IPS-18a (cell line): Measurements from ENCODE around the gene LPCAT3.

Experiments used
- H3K27ac ChIP-seq: one replicate; pipeline ENCODE4 v1.5.1; 2013; ENCODE audit warnings: low read length
- H3K27me3 ChIP-seq: one replicate; pipeline ENCODE4 v1.6.1; 2013; ENCODE audit warnings: mild to moderate bottlenecking, low read length; ENCODE audit not compliant: control insufficient read depth, insufficient read depth
- H3K36me3 ChIP-seq: one replicate; pipeline ENCODE4 v1.6.1; 2013; ENCODE audit warnings: low read depth, low read length; ENCODE audit not compliant: control insufficient read depth
- H3K4me1 ChIP-seq: one replicate; pipeline ENCODE4 v1.6.1; 2013; ENCODE audit warnings: low read depth, low read length; ENCODE audit not compliant: control insufficient read depth
- H3K4me3 ChIP-seq: one replicate; pipeline ENCODE4 v1.5.1; 2013; ENCODE audit warnings: low read length
- H3K9ac ChIP-seq: one replicate; pipeline ENCODE4 v1.6.1; 2013; ENCODE audit warnings: mild to moderate bottlenecking, low read length, moderate library complexity
- H3K9me3 ChIP-seq: one replicate; pipeline ENCODE4 v1.6.1; 2013; ENCODE audit warnings: low read depth, low read length; ENCODE audit not compliant: control insufficient read depth

LPCAT3 gene, protein sequence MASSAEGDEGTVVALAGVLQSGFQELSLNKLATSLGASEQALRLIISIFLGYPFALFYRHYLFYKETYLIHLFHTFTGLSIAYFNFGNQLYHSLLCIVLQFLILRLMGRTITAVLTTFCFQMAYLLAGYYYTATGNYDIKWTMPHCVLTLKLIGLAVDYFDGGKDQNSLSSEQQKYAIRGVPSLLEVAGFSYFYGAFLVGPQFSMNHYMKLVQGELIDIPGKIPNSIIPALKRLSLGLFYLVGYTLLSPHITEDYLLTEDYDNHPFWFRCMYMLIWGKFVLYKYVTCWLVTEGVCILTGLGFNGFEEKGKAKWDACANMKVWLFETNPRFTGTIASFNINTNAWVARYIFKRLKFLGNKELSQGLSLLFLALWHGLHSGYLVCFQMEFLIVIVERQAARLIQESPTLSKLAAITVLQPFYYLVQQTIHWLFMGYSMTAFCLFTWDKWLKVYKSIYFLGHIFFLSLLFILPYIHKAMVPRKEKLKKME

DNA sequence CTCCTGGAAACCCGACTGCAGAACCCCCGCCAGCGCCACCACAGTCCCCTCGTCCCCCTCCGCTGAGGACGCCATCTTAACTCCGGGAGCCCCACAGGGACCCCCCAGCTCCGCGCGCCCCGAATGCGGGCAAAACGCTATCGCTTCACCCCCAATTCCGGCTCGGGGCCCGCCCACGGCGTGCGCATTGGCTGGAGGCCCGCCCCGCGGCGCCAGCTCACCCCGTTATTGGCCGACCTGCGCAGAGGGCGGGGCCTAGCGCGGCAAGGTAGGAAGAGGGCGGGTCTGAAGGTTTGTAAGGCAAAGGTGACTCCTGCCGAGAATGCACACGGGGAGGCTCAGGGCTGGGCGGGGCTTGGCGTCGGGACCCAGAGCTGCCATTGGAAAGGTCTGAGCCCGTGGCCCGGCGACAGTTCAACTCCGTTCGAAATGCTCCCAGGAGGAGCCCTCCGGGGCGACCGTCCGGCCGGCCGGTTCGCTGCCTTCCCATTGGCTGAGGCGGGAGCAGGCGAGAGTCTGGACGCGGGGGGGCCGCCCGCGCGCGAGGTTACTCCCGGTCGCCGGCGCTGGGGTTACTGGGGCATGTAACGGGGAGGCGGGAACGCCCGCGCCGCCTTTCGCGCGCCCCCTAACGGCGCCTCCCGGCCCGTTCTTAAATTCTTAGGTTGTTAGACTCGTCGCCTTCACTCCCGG lies at the start of gene LPCAT3:
Gene LPCAT3 (minus strand): TSS at position 127 of the 693 bp plus-strand sequence. CDS start 52 bp downstream, at position 75.
- Histone ChIP-seq H3K9me3 (no peaks in the 10 kb centered on the region), H3K4me3 (peak within 1 kb of the TSS; percentile 84), H3K36me3 (no peaks in the 10 kb centered on the region), H3K27me3 (no peaks in the 10 kb centered on the region), H3K27ac (no peak within 1 kb of the TSS), H3K4me1 (peaks cover 13% of the 10 kb centered on the region), H3K9ac (peak within 1 kb of the TSS; percentile 55)

DNA sequence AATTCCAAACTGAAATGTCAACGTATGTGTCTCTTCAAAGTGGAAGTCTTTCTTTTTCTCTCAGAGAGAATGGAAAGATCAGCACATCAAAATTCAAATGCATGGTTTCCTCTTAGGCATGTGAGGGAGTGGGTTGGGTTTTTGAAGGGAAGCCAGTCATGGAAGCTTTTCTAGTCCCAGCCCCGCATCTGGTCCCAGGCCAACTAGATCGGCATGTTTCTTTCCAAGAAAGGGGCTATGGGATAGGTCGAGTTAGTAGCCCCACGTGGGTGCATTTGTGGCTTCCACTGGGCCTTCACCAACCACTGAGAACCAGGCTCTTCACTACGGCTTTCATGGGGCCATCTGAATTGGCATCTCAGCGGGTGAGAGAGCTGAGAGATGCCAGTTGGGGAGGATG lies 48.8 kb upstream of the LPCAT3 start:
- Histone ChIP-seq H3K4me1 (no peaks in the 10 kb centered on the region), H3K9ac (no peak overlapping the region), H3K4me3 (no peak overlapping the region), H3K27ac (no peak overlapping the region), H3K9me3 (no peaks in the 10 kb centered on the region), H3K36me3 (no peaks in the 10 kb centered on the region), H3K27me3 (no peaks in the 10 kb centered on the region)

DNA sequence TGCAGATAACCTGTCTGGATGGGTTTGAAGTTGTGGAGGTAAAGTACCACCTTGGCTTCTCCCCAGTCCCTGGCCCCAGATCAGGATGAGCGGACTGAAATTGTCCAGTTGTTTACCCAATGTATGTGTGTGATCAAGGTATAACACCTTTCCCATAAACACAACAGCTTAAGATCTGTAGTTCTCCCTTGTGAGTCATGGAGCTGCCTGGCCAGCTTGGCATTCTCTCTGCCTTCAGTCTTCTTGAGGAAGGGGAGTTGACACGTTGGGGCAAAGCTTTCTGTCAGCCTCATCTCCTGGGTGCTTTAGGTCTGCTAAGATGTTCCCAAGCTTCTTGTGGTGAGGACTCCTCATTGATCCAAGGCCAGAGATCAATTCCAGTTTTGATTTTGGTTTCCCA lies 48.3 kb upstream of the LPCAT3 start:
- no peak overlapping the region for H3K4me3 ChIP-seq
- no peaks in the 10 kb centered on the region for H3K4me1 ChIP-seq
- no peak overlapping the region for H3K27ac ChIP-seq
- H3K27me3 ChIP-seq, result no peaks in the 10 kb centered on the region
- H3K9ac ChIP-seq, result no peak overlapping the region
- no peaks in the 10 kb centered on the region for H3K9me3 ChIP-seq
- H3K36me3 ChIP-seq, result no peaks in the 10 kb centered on the region

DNA sequence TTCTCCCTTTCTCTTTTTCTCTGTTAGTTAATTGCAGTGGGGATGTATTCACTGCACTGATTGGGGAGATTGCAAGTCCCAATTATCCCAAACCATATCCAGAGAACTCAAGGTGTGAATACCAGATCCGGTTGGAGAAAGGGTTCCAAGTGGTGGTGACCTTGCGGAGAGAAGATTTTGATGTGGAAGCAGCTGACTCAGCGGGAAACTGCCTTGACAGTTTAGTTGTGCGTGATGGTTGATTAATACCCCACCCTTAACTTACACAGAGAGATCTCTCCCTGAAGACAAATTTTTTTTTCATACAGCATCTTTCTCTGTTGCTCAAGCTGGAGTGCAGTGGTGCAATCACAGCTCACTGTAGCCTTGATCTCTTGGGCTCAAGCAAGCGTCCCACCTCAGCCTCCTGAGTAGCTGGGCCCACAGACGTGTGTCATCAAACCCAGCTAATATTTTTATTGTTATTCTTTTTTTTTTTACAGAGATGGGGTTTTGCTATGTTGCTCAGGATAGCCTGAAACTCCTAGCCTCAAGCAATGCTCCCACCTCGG lies 46.9 kb upstream of the LPCAT3 start:
- H3K9me3 ChIP-seq, result no peaks in the 10 kb centered on the region
- H3K27ac ChIP-seq, result no peak overlapping the region
- no peaks in the 10 kb centered on the region for H3K36me3 ChIP-seq
- H3K4me1 ChIP-seq, result peaks cover 7% of the 10 kb centered on the region
- H3K27me3 ChIP-seq, result no peaks in the 10 kb centered on the region
- no peak overlapping the region for H3K9ac ChIP-seq
- no peak overlapping the region for H3K4me3 ChIP-seq

DNA sequence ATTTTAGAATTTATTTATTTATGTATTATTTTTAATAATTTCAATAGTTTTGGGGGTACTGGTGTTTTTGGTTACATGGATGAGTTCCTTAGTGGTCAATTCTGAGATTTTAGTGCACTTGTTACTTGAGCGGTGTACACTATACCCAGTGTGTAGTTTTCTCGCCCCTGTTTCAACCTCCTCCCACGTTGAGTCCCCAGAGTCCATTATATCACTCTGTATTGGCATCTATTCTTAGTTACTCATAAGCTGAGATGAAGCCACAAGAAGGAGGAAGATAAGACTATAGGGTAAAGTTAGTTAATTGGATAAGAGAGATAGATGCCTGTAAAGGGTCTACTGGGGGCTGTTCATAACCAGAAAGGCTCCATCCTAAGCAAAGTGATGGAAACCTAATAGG lies 46.2 kb upstream of the LPCAT3 start:
- no peaks in the 10 kb centered on the region for H3K9me3 ChIP-seq

DNA sequence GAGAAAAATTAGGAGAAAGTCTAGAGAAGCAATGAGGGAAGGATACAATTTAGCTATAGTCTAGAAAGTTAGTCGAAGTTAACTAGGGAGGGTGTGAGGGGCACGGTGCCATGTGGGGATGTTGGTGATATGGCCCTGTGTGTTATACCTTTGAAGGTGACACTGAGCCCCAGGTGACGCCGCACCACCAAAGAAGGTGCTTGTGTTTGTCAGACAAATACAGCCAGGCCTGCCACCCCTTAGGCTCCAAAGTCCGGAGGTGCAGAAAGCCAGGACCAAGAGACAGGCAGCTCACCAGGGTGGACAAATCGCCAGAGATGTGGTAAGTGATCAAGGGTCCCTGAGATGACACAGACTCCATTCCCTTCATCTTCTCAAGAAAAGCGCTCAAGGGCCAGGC lies 43.3 kb upstream of the LPCAT3 start:
- Histone ChIP-seq H3K27ac (no peak overlapping the region), H3K36me3 (no peaks in the 10 kb centered on the region), H3K4me3 (no peak overlapping the region)

More for the DNA sequence above, 46.2 kb upstream of the LPCAT3 start:
- no peak overlapping the region for H3K4me3 ChIP-seq
- peaks cover 7% of the 10 kb centered on the region for H3K4me1 ChIP-seq
- no peaks in the 10 kb centered on the region for H3K27me3 ChIP-seq
- no peak overlapping the region for H3K27ac ChIP-seq
- H3K9ac ChIP-seq, result no peak overlapping the region
- no peaks in the 10 kb centered on the region for H3K36me3 ChIP-seq

DNA sequence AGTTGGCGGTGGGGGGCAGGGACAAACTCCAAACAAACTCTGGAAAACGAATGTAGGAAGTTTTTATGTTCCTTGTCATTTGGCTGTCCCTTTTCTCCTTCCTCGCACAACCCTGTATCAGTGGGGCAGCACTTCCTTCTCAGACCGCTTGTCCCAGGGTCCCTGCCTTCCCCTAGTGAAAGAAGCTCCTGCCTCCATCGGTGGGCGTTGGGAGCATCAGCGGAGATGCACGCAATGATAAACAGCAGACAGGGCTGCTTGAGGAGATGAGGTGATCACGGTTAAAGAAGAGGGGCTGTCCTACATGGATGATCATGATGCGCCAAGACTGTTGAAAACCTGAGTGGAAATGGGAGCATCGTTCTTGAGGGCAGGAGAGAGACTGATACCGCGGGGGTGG lies 42.9 kb upstream of the LPCAT3 start:
- no peak overlapping the region for H3K9ac ChIP-seq
- H3K27ac ChIP-seq, result no peak overlapping the region

More for the DNA sequence above, 43.3 kb upstream of the LPCAT3 start:
- Histone ChIP-seq H3K4me1 (peaks cover 7% of the 10 kb centered on the region), H3K27me3 (no peaks in the 10 kb centered on the region), H3K9me3 (no peaks in the 10 kb centered on the region), H3K9ac (no peak overlapping the region)

DNA sequence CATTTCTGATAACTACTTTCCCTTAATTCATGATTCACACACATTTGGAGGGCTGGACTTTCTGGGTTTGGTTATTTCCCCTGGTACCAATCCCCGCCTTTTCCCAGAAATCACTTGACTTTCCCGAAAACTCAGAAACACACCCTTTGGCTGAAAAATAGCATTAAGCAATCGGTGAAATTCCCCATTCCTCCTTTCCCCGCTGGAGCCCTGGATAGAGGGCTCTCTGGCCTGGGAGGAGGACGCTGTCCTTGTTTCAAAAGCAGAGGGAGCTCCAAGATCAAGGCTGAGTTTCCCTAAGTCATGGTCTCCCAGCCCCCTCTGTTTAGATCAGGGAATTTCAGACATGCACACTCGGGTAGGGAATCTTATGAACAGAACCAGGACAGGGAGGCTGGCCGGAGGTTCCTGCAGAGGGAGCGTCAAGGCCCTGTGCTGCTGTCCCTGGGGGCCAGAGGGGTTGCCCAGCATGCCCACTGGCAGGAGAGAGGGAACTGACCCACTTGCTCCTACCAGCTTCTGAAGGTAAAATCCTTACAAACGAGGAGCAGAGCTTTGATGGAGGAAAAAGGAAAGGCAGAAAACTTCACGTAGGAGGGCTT lies 42.2 kb upstream of the LPCAT3 start, which contains the start of gene C1S:
Gene C1S (plus strand): TSS at position 366 of the 602 bp plus-strand sequence. CDS start 1,195 bp downstream, outside the sequence.
- Histone ChIP-seq H3K36me3 (no peaks in the 10 kb centered on the region), H3K4me3 (no peak within 1 kb of the TSS), H3K27me3 (no peaks in the 10 kb centered on the region), H3K4me1 (peaks cover 7% of the 10 kb centered on the region), H3K9me3 (no peaks in the 10 kb centered on the region), H3K27ac (no peak within 1 kb of the TSS), H3K9ac (no peak within 1 kb of the TSS)

More for the DNA sequence above, 42.9 kb upstream of the LPCAT3 start:
- Histone ChIP-seq H3K36me3 (no peaks in the 10 kb centered on the region), H3K4me1 (peaks cover 7% of the 10 kb centered on the region), H3K9me3 (no peaks in the 10 kb centered on the region), H3K4me3 (no peak overlapping the region), H3K27me3 (no peaks in the 10 kb centered on the region)

DNA sequence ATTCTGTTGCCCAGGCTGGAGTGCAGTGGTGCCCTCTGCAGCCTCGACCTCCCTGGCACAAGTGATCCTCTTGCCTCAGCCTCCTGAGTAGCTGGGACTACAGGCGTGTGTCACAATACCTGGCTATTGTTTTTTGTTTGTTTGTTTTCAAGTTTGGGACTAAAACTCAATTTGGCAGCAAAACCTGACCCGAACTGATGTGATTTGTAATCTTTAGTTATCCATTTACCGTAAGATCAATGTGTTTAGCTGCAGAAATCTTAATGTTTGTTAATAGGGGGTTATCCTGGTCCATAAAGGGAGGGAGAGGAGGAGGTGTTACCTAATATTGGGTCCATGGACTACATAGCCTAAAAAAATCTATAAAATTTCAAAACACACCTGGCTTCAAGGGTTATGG lies 41.5 kb upstream of the LPCAT3 start:
- no peaks in the 10 kb centered on the region for H3K27me3 ChIP-seq
- no peak overlapping the region for H3K9ac ChIP-seq
- no peak overlapping the region for H3K27ac ChIP-seq
- H3K4me1 ChIP-seq, result peaks cover 7% of the 10 kb centered on the region
- no peak overlapping the region for H3K4me3 ChIP-seq
- no peaks in the 10 kb centered on the region for H3K9me3 ChIP-seq
- no peaks in the 10 kb centered on the region for H3K36me3 ChIP-seq

DNA sequence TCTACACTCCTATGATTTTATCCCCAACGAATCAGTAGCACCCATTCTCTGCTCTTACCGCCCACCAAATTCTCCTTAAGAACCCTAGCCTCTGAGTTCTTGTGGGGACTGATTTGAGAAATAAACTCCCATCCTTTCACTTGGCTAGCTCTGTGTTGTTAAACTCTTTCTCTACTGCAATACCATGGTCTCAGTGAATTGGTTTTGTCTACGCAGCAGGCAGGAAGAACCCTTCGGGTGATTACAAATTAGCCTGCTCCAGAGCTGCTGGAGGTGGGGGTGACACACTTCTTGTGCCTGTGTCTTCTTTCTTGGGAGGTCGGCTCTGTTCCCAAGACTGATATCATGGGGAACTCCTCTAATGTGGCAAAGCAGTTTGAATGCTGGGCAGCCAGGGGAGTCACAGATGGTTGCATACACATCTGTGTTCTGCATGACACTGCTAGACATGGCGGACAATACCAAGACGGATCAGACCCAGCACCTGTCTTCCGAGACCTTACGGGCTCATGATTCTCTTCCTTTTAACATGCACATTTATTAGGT lies 40.6 kb upstream of the LPCAT3 start:
- Histone ChIP-seq H3K4me3 (no peak overlapping the region), H3K9ac (no peak overlapping the region), H3K27ac (no peak overlapping the region), H3K4me1 (peaks cover 7% of the 10 kb centered on the region), H3K36me3 (no peaks in the 10 kb centered on the region), H3K27me3 (no peaks in the 10 kb centered on the region), H3K9me3 (no peaks in the 10 kb centered on the region)
